ENCODE measurements around the gene CDK5. TPM values are rescaled to one million over a fixed set of nuclear protein-coding genes. Genes with fewer than 3 reads are reported as not detected.

The CDK5 gene
- total and polyA plus RNA-seq, 2 of the 13 experiments (the other 11 are each of a cell fraction or from before 2014, with no cell fraction given) = 16.4 to 21.3 TPM

- TF ChIP-seq ZNF281 (CRISPR knock-in tag; IDR thresholded peaks at IDR 0.05; ENCODE audit: borderline replicate concordance) = peak; percentile 68; the same call in 1 of the 2 replicates
- no peak for TF ChIP-seq AHR (CRISPR knock-in tag; IDR thresholded peaks at IDR 0.05)
- no peak for TF ChIP-seq SALL2 (CRISPR knock-in tag; IDR thresholded peaks at IDR 0.05)
- TF ChIP-seq LBX2 (CRISPR knock-in tag; IDR thresholded peaks at IDR 0.05; ENCODE audit: borderline replicate concordance) = no peak
- TF ChIP-seq NKX3-1 (CRISPR knock-in tag; IDR thresholded peaks at IDR 0.05) = no peak
- no peak for TF ChIP-seq CREBL2 (CRISPR knock-in tag; IDR thresholded peaks at IDR 0.05; ENCODE audit: borderline replicate concordance)
- no peak for TF ChIP-seq PTBP1 (IDR thresholded peaks at IDR 0.05; ENCODE audit: low read depth, low read length, poor library complexity, severe bottlenecking)
- no peak for TF ChIP-seq ZNF383 (CRISPR knock-in tag; IDR thresholded peaks at IDR 0.05; ENCODE audit: borderline replicate concordance)
- peak; percentile 38; the same call in 1 of the 2 replicates for TF ChIP-seq ETV5 (CRISPR knock-in tag; IDR thresholded peaks at IDR 0.05; ENCODE audit: borderline replicate concordance)
- TF ChIP-seq ZNF264 (CRISPR knock-in tag; IDR thresholded peaks at IDR 0.05) = 0 out of 2 replicates have a peak, but pooled peaks have one; percentile 16
- no peak for TF ChIP-seq KLF9 (CRISPR knock-in tag; IDR thresholded peaks at IDR 0.05; ENCODE audit: low read depth)
- TF ChIP-seq NFE2L2 (IDR thresholded peaks at IDR 0.05; ENCODE audit: low read length) = no peak
- TF ChIP-seq TFDP2 (CRISPR knock-in tag; IDR thresholded peaks at IDR 0.05) = peak; percentile 46; the same call in 1 of the 2 replicates
- TF ChIP-seq MAFG (CRISPR knock-in tag; IDR thresholded peaks at IDR 0.05) = no peak
- no peak for TF ChIP-seq ZNF512 (CRISPR knock-in tag; IDR thresholded peaks at IDR 0.05)
- TF ChIP-seq ZNF713 (CRISPR knock-in tag; IDR thresholded peaks at IDR 0.05) = no peak
- no peak for TF ChIP-seq AKAP8 (CRISPR knock-in tag; IDR thresholded peaks at IDR 0.05)
- no peak for TF ChIP-seq SKI (IDR thresholded peaks at IDR 0.05; ENCODE audit: partially characterized antibody)
- TF ChIP-seq HNF4A (CRISPR knock-in tag; IDR thresholded peaks at IDR 0.05) = peak; percentile 16; the same call in 1 of the 2 replicates
- TF ChIP-seq HNRNPUL1 (IDR thresholded peaks at IDR 0.05; ENCODE audit: low read depth, low read length) = no peak
- TF ChIP-seq ZGPAT (CRISPR knock-in tag; IDR thresholded peaks at IDR 0.05) = 0 out of 2 replicates have a peak, but pooled peaks have one; percentile 47
Measured at GRCh38 chr7:151008511-151009323, 49.0 kb downstream of the CDK5 start (continued).

Measured in HepG2 (cell line).